GM23338 (cell line): ENCODE results near the gene RNF19B.

Experiments
- EZH2 ChIP-seq: fragments of 200-600 bp; sonication (generic); IDR thresholded peaks from one replicate; pipeline ENCODE4 v1.8.0; 2017; ENCODE audit warnings: antibody characterized with exemption, mild to moderate bottlenecking, low read depth; ENCODE audit not compliant: unreplicated experiment
- EZH2phosphoT487 ChIP-seq: fragments of 200-600 bp; sonication (generic); IDR thresholded peaks from one replicate; pipeline ENCODE4 v1.8.1; 2018; ENCODE audit warnings: antibody characterized with exemption; ENCODE audit not compliant: unreplicated experiment
- JUNB ChIP-seq: IDR thresholded peaks from one replicate; pipeline ENCODE4 v1.6.1; 2016; ENCODE audit warnings: antibody characterized with exemption; ENCODE audit not compliant: unreplicated experiment
- POLR2AphosphoS5 ChIP-seq: IDR thresholded peaks from 2 replicates; pipeline ENCODE4 v1.6.1; 2016; ENCODE audit warnings: antibody characterized with exemption, low read depth
- TF ChIP-seq, protein P1 (sequence below), 2 experiments: fragments of 200-600 bp in 1 of 2; sonication (generic) in 1 of 2; conservative IDR thresholded peaks; 2 replicates each; pipeline versions ENCODE4 v1.5.1 to v1.6.1; 2016 to 2017; ENCODE audit warnings: antibody characterized with exemption in 2 of 2, low read depth in 2 of 2, mild to moderate bottlenecking in 2 of 2, moderate library complexity in 1 of 2

DNA sequence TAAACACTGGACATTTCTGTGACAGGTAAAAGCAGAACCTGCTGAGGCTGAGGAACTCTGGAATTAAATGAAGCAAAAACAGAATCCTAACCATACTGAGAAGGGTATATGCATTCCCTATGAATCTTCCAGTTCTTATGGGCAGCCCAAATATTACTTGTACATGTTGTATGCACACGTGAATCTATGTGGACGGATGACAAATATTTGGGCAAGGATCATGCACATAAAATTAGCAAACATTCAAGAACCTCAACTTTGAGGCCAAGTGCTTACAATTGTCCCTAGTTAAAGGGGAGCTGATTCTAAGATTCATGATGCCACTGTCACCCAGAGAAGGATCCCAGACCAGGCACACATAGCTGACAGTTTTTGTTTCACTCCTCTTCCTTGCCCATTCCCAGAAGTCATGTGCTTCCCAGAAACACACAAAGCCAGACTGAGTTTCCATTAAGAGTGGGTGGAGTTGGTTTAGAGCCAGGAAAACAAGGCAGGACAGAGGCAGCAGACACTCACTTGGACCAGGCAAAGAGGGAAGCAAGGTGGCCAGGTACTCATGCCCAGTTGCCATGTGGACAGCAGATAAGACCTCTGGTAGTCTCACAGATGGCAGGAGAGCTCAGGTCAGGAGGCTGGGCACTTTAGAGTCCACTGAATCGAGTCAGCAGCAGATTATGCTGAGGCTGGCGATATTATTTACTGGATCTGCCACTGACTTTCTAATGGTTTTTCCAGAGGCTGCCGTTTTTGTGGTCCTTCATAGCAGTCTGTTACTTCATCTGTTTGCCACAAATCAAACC lies 46.5 kb upstream of the RNF19B start:
- TF ChIP-seq, protein P1, sequence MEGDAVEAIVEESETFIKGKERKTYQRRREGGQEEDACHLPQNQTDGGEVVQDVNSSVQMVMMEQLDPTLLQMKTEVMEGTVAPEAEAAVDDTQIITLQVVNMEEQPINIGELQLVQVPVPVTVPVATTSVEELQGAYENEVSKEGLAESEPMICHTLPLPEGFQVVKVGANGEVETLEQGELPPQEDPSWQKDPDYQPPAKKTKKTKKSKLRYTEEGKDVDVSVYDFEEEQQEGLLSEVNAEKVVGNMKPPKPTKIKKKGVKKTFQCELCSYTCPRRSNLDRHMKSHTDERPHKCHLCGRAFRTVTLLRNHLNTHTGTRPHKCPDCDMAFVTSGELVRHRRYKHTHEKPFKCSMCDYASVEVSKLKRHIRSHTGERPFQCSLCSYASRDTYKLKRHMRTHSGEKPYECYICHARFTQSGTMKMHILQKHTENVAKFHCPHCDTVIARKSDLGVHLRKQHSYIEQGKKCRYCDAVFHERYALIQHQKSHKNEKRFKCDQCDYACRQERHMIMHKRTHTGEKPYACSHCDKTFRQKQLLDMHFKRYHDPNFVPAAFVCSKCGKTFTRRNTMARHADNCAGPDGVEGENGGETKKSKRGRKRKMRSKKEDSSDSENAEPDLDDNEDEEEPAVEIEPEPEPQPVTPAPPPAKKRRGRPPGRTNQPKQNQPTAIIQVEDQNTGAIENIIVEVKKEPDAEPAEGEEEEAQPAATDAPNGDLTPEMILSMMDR (conservative IDR thresholded peaks at IDR 0.05; ENCODE audit: low read depth in 2 of 2), result no peak
- TF ChIP-seq POLR2AphosphoS5, result no peak
- no peak for TF ChIP-seq EZH2
- no peak for TF ChIP-seq EZH2phosphoT487
- TF ChIP-seq JUNB, result no peak
